ENCODE measurements around the gene CD86. TPM values are rescaled to one million over a fixed set of nuclear protein-coding genes. Genes with fewer than 3 reads are reported as not detected.

CD86 gene
- total RNA-seq, 2 donors from 2014 or later, result 6.0 to 18.0 TPM

- H3K4me3 ChIP-seq, result no peak overlapping the region
- no peak for ATAC-seq (ENCODE audit: insufficient number of reproducible peaks, low FRiP score, low read depth)
- DNase-seq (ENCODE audit: low spot score), result no peak
- no peaks in the 10 kb centered on the region for H3K9me3 ChIP-seq
- TF ChIP-seq, protein P1, sequence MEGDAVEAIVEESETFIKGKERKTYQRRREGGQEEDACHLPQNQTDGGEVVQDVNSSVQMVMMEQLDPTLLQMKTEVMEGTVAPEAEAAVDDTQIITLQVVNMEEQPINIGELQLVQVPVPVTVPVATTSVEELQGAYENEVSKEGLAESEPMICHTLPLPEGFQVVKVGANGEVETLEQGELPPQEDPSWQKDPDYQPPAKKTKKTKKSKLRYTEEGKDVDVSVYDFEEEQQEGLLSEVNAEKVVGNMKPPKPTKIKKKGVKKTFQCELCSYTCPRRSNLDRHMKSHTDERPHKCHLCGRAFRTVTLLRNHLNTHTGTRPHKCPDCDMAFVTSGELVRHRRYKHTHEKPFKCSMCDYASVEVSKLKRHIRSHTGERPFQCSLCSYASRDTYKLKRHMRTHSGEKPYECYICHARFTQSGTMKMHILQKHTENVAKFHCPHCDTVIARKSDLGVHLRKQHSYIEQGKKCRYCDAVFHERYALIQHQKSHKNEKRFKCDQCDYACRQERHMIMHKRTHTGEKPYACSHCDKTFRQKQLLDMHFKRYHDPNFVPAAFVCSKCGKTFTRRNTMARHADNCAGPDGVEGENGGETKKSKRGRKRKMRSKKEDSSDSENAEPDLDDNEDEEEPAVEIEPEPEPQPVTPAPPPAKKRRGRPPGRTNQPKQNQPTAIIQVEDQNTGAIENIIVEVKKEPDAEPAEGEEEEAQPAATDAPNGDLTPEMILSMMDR (IDR thresholded peaks at IDR 0.05), result no peak
- no peaks in the 10 kb centered on the region for H3K36me3 ChIP-seq
- peak overlapping the region in 1 of 2 donors; percentile 5 for H3K27ac ChIP-seq
- H3K4me1 ChIP-seq (ENCODE audit: control insufficient read depth in 1 of 2, low read depth in 2 of 2), result no peaks in the 10 kb centered on the region
- no peaks in the 10 kb centered on the region for H3K27me3 ChIP-seq (replicated peaks; ENCODE audit: insufficient read depth)
Measured at GRCh38 chr3:122066331-122067213, 11.4 kb downstream of the CD86 start.

DNA sequence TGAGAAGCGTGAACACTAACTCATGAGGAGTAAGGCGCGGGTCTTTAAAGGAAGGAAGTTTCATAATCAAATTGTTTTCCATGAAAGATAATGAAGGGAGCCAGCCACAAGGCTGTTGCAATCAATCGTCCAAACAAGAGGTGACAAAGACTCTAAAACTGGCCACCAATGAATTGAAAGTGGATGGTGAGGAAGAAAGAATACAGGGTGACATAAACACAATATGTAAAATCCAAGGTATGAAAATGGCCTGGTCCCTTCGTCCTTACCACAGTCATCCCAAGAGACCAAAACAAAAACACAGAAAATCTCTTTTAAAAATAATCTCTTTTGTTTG, 12.0 kb downstream of the CD86 start:
- Histone ChIP-seq H3K36me3 (no peaks in the 10 kb centered on the region), H3K27me3 (replicated peaks; ENCODE audit: insufficient read depth) (no peaks in the 10 kb centered on the region), H3K9me3 (no peaks in the 10 kb centered on the region), H3K27ac (peak overlapping the region in 1 of 2 donors; percentile 5), H3K4me3 (no peak overlapping the region), H3K4me1 (ENCODE audit: control insufficient read depth in 1 of 2, low read depth in 2 of 2) (no peaks in the 10 kb centered on the region)
- TF ChIP-seq, protein P1 (IDR thresholded peaks at IDR 0.05), result no peak
- DNase-seq (ENCODE audit: low spot score) (no peak), ATAC-seq (ENCODE audit: insufficient number of reproducible peaks, low FRiP score, low read depth) (no peak)

- no peaks in the 10 kb centered on the region for H3K36me3 ChIP-seq
- TF ChIP-seq, protein P1 (IDR thresholded peaks at IDR 0.05), result no peak
Measured at GRCh38 chr3:122067588-122068240, 12.6 kb downstream of the CD86 start.

GRCh38 chr3:122074621-122075265, 19.6 kb downstream of the CD86 start:
- ATAC-seq (ENCODE audit: insufficient number of reproducible peaks, low FRiP score, low read depth) (no peak), DNase-seq (ENCODE audit: low spot score) (peak; percentile 9)
- no peak overlapping the region for H3K4me3 ChIP-seq
- H3K27ac ChIP-seq, result no peak overlapping the region
- H3K36me3 ChIP-seq, result no peaks in the 10 kb centered on the region
- no peaks in the 10 kb centered on the region for H3K27me3 ChIP-seq (replicated peaks; ENCODE audit: insufficient read depth)
- H3K4me1 ChIP-seq (ENCODE audit: control insufficient read depth in 1 of 2, low read depth in 2 of 2), result no peaks in the 10 kb centered on the region
- H3K9me3 ChIP-seq, result no peaks in the 10 kb centered on the region
- TF ChIP-seq, protein P1 (IDR thresholded peaks at IDR 0.05), result no peak

More at GRCh38 chr3:122067588-122068240, 12.6 kb downstream of the CD86 start:
- H3K27me3 ChIP-seq (replicated peaks; ENCODE audit: insufficient read depth), result no peaks in the 10 kb centered on the region
- DNase-seq (ENCODE audit: low spot score), result no peak
- no peak overlapping the region for H3K4me3 ChIP-seq
- no peak overlapping the region for H3K27ac ChIP-seq
- H3K4me1 ChIP-seq (ENCODE audit: control insufficient read depth in 1 of 2, low read depth in 2 of 2), result no peaks in the 10 kb centered on the region
- no peak for ATAC-seq (ENCODE audit: insufficient number of reproducible peaks, low FRiP score, low read depth)
- no peaks in the 10 kb centered on the region for H3K9me3 ChIP-seq
